Coronary artery (tissue), 2 donors: ENCODE data around the gene HYDIN.

ENCODE experiments used
- DNase-seq: peaks from one replicate; pipeline ENCODE4 v3.0.0-alpha.2; 2017; ENCODE audit warnings: low spot score
- H3K27ac ChIP-seq, 2 donors: fragments of 200-600 bp; sonication (generic); one replicate each; pipeline ENCODE4 v1.5.1; 2016 to 2019
- H3K4me3 ChIP-seq: fragments of 200-600 bp; sonication (generic); 2 replicates; pipeline ENCODE4 v1.5.1; 2016; ENCODE audit warnings: mild to moderate bottlenecking, moderate library complexity
- CTCF ChIP-seq: fragments of 200-600 bp; sonication (generic); IDR thresholded peaks from one replicate; pipeline ENCODE4 v1.5.1; 2019; ENCODE audit warnings: antibody characterized with exemption

HYDIN gene

DNA sequence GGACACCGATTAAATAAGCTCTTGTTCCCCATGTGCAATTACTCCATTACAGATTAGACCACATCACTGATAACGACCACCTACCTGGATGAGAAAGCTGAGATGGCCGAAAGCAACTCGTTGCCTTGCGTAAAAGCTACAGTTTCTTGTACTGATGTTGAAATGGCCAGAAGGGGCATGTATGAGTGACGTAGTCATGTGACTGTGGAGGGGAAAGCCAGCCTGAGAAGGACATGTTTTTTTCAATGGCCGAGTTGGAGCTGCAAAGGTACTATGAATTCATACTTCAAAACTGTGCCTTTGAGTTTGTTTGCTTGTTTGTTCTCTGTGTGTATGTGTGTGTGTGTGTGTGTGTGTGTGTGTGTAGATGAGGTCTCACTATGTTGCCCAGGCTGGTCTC lies 17.0 kb upstream of the HYDIN start:
- no peak overlapping the region for H3K27ac ChIP-seq
- H3K4me3 ChIP-seq, result no peak overlapping the region
- DNase-seq, result no peak
- no peak for TF ChIP-seq CTCF

DNA sequence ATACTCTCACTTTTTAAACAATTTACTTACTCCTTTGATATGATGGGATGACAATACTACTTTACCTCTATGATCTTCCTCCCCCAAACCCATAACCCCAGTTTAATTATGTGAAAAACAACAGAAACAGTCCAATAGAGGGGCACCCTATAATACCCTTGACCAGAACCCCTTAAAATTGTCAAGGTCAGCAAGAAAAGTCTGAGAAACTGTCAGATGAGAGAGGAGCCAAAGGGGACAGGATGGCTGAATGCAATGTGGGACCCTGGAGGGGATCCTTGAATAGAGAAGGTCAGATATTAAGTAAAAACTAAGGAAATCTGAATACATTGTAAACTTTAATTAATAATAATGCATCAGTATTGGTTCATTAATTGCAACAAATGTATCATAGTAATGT lies 15.8 kb upstream of the HYDIN start:
- DNase-seq, result no peak
- TF ChIP-seq CTCF, result no peak
- no peak overlapping the region for H3K27ac ChIP-seq
- H3K4me3 ChIP-seq, result no peak overlapping the region

GRCh38 chr16:71244521-71244920 lies 14.0 kb upstream of the HYDIN start:
- no peak for TF ChIP-seq CTCF
- H3K27ac ChIP-seq, result no peak overlapping the region
- no peak for DNase-seq
- H3K4me3 ChIP-seq, result no peak overlapping the region

DNA sequence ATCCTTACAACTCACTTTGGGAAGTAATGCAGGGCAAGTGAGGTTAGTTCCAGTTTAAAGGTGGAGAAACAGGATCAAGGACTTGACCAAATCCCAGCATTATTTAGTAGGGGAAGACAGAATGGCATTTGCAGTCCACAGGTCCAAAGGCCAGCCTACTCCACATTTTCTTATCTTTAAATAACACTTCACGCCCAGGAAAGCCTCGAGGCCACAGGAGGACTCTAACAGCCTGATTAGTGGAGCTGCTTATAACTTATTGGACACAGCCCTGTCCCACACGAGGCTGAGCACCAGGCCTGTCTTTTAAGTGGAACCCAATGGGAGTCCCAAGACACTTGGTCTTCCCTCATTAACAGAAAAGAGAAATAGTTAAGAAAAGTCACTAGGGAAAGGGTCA lies 12.1 kb upstream of the HYDIN start:
- no peak overlapping the region for H3K27ac ChIP-seq
- no peak for DNase-seq
- H3K4me3 ChIP-seq, result no peak overlapping the region
- TF ChIP-seq CTCF, result no peak

GRCh38 chr16:71242036-71242435 lies 11.5 kb upstream of the HYDIN start:
- Histone ChIP-seq H3K27ac (no peak overlapping the region), H3K4me3 (no peak overlapping the region)
- DNase-seq, result no peak
- no peak for TF ChIP-seq CTCF

DNA sequence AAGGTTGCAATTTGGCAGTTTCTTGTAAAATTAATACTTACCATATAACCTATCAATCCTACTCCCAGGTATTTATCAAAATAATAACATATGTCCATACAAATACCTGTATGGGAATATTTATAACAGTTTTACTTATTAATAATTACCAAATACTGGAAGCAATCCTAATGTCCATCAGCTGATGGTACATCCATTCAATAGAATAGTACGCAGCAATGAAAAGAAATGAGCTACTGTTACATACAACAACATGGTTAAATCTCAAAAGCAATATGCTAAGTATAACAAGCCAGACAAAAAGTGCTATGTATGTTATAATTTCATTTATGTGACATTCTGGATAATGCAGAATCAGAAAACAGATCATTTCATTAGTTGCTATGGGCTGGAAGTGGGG lies 1.2 kb downstream of the HYDIN start:
- no peak for TF ChIP-seq CTCF
- no peak overlapping the region for H3K4me3 ChIP-seq
- H3K27ac ChIP-seq, result no peak overlapping the region
- no peak for DNase-seq

DNA sequence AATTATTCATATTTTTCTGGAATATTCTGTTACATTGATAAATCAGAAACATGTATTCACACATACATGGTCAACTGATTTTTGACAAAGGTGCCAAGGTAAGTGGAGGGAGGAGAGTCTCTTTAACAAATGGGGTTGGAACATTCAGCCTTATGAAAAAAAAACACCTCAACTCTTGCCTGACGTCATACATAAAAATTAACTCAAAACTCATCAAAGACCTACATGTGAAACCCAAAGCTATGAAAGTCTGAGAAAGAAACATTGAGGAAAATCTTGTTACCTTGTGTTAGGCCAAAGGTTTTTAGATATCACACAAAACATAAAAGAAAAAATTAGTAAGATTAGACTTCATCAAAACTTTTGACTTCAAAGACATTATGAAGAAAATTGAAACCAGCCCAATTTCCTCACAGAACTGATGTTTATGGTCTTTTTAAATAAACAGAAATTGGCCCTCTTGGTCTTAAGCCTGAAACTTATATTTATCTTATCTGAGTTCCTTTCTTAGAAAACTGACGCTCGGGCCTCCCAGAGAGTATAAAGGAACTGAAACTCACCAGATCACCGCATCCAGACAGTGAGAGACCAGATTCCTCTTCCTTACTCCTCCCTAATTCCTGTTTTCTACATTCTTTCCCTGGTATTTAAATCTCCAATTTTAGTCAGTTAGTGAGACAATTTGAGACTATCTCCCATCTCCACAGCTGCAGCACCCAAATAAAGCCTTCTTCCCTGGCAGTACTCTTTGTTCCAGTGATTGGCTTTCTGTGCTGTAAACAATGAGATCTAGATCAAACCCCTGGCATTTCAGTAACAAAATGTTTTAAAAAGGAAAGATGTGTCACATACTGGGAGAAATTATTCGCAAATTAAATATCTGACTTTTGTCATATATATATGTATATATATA lies 4.0 kb downstream of the HYDIN start:
- no peak overlapping the region for H3K4me3 ChIP-seq
- H3K27ac ChIP-seq, result no peak overlapping the region
- no peak for DNase-seq
- TF ChIP-seq CTCF, result no peak
